ENCODE measurements around the gene TREML2. TPM values are rescaled to one million over a fixed set of nuclear protein-coding genes. Genes with fewer than 3 reads are reported as not detected.

Gene TREML2
- total and polyA plus RNA-seq, 11 donors, result 0.07 to 0.32 (median 0.09) TPM; not detected in 6

DNA sequence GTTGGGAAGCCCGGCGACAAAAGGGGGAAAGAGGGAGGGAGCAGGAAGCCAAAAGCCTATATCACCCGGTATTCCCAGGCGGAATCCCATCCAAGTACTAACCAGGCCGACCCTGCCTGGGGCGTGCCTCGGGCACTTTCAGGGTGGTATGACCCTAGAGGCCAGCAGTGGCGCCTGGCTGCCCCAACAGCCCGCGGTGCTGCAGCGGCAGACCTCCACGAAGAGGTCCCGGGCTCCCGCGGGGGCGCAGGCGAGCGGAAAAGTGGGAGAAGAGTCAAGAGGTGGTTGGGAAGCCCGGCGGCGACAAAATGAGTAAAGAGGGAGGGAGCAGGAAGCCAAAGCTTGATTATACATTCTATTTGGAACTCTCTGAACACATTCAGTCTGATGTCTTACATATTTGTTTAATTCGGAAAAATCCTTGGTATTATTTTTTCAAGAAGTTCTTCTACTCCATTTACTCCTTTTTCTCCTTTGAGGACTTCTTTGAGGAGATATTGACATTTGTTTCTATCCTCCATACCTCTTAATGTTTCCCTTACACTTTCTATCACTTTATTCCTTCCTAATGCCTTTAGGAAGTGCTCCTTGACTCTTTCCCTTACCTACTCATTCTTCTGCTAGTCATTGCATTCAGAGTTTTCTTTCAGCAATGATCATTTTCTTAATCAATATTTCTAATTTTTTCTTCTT, 38.7 kb upstream of the TREML2 start:
- Histone ChIP-seq H3K27me3 (peaks cover 8 to 48% (median 21%) of the 10 kb centered on the region in 9 donors), H3K4me3 (no peak overlapping the region), H3K27ac (no peak overlapping the region), H3K36me3 (no peaks in the 10 kb centered on the region), H3K9me3 (no peaks in the 10 kb centered on the region), H3K4me1 (peaks cover 0 to 2% (median 0%) of the 10 kb centered on the region in 12 donors)
- ATAC-seq (no peak), DNase-seq (no peak)
- 4 to 16% (median 8%) methylated on average over 22 of the region's 22 CpGs for WGBS, 4 donors
- intact Hi-C loops (cut with DNase I), result no loop called here
- no peak for TF ChIP-seq POLR2A (IDR thresholded peaks at IDR 0.05)
- TF ChIP-seq, protein P1, sequence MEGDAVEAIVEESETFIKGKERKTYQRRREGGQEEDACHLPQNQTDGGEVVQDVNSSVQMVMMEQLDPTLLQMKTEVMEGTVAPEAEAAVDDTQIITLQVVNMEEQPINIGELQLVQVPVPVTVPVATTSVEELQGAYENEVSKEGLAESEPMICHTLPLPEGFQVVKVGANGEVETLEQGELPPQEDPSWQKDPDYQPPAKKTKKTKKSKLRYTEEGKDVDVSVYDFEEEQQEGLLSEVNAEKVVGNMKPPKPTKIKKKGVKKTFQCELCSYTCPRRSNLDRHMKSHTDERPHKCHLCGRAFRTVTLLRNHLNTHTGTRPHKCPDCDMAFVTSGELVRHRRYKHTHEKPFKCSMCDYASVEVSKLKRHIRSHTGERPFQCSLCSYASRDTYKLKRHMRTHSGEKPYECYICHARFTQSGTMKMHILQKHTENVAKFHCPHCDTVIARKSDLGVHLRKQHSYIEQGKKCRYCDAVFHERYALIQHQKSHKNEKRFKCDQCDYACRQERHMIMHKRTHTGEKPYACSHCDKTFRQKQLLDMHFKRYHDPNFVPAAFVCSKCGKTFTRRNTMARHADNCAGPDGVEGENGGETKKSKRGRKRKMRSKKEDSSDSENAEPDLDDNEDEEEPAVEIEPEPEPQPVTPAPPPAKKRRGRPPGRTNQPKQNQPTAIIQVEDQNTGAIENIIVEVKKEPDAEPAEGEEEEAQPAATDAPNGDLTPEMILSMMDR (IDR thresholded peaks at IDR 0.05), result no peak

DNA sequence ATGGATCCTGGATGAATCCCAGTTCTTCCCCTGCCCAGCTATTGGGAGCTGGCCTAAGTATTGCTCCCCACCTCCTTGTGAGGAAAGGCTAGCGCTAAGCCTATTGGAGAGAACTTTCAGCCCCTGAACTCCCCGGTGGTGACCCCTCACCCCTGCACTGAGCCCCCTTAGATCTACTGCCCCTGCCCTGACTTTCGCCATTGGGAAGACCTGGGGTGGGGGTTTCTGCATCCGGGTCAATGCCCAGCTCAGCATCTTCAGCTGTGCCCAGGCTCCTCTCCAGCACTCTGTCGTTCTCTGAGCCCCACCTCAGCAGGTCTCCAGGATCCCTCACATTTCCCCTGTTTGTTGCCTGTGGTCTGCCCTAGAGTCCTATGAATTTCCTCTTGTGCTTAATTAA, 36.2 kb upstream of the TREML2 start:
- DNase-seq, result no peak
- TF ChIP-seq POLR2A (IDR thresholded peaks at IDR 0.05), result no peak
- TF ChIP-seq, protein P1 (IDR thresholded peaks at IDR 0.05), result no peak
- intact Hi-C loops (cut with DNase I), result no loop called here
- Histone ChIP-seq H3K9me3 (no peaks in the 10 kb centered on the region), H3K4me3 (no peak overlapping the region), H3K36me3 (no peaks in the 10 kb centered on the region), H3K27me3 (peaks cover 8 to 44% (median 21%) of the 10 kb centered on the region in 9 donors), H3K4me1 (peaks cover 0 to 2% (median 0%) of the 10 kb centered on the region in 12 donors), H3K27ac (no peak overlapping the region)
- 51 to 80% (median 75%) methylated on average over 2 to 5 of the region's 5 CpGs for WGBS, 4 donors
- ATAC-seq, result no peak

DNA sequence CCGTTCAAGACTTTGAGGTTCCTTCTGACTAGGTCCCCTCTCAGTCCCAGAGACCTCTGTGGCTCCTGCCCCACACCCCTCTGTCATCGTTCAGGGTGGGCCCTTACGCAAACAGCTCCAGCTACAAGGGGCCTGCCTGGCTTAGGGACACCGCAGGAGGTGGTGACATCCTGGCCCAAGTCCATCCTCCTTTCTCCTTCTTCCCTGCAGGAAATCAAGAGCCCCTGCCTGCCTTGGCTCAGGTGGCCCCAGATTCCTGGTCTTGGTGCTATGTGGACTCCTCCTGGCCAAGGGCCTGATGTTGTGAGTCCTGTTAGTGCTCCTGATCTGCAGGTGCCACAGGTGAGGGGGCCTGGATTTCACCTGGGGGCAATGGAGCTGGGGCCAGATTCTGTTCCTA, 35.3 kb upstream of the TREML2 start:
- intact Hi-C loops (cut with DNase I), result no loop called here
- Histone ChIP-seq H3K36me3 (no peaks in the 10 kb centered on the region), H3K9me3 (no peaks in the 10 kb centered on the region), H3K4me1 (peaks cover 0 to 2% (median 0%) of the 10 kb centered on the region in 12 donors), H3K4me3 (no peak overlapping the region), H3K27me3 (peaks cover 8 to 37% (median 21%) of the 10 kb centered on the region in 9 donors), H3K27ac (no peak overlapping the region)
- ATAC-seq (no peak), DNase-seq (no peak)
- 78 to 89% (median 84%) methylated on average over 4 of the region's 4 CpGs for WGBS, 4 donors
- TF ChIP-seq, protein P1 (IDR thresholded peaks at IDR 0.05), result no peak
- TF ChIP-seq POLR2A (IDR thresholded peaks at IDR 0.05), result no peak

DNA sequence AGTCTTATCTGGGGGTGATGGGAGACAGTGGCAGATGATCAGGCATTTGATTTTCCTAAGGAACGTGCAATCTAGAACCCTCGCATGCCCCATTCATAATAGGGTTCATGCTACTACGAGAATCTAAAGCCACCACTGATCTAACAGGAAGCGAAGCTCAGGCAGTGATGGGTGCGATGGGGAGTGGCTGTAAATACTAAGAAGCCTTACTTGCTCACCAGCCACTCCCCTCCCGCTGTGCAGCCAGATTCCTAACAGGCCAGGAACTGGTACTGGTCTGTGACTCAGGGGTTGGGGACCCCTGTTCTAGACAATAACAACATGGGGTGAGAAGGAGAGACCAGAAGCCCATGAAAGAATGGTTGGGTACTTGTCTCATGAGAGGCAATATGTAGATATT, 31.7 kb upstream of the TREML2 start:
- TF ChIP-seq, protein P1 (IDR thresholded peaks at IDR 0.05), result no peak
- TF ChIP-seq POLR2A (IDR thresholded peaks at IDR 0.05), result no peak
- intact Hi-C loops (cut with DNase I), result no loop called here
- 72 to 78% (median 74%) methylated on average over 6 of the region's 6 CpGs for WGBS, 4 donors
- Histone ChIP-seq H3K27ac (no peak overlapping the region), H3K4me1 (no peaks in the 10 kb centered on the region), H3K36me3 (no peaks in the 10 kb centered on the region), H3K4me3 (no peak overlapping the region), H3K9me3 (no peaks in the 10 kb centered on the region), H3K27me3 (peaks cover 0 to 12% (median 0%) of the 10 kb centered on the region in 9 donors)
- DNase-seq (no peak), ATAC-seq (no peak)

All from heart left ventricle (tissue), 16 donors.